Measurements from ENCODE around the gene APLN. TPM values are rescaled to one million over a fixed set of nuclear protein-coding genes. Genes with fewer than 3 reads are reported as not detected.

The APLN gene
- total RNA-seq, 4 donors from 2014 or later = 1.3 to 2.6 TPM; not detected in 2

DNA sequence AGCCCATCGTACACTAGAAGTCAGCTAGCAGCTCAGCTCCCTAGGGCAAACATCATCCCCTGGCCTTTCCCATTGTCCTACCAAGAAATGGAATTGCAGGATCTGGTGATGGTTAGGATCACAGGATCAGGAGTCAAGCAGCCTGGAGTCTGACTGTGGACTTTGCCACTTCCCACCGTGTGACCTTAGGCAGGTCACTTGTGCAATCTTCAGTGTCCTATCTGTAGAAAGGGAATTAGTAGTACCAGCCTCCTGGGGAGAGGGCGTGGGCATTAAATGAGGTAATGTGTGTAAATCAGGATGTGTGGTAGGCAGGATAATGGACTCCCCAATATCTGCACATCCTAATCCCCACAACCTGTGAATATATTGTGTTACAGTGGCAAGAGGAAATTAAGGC is 38.6 kb upstream of the APLN start:
- TF ChIP-seq POLR2A (IDR thresholded peaks at IDR 0.05) = no peak
- TF ChIP-seq, protein P1, sequence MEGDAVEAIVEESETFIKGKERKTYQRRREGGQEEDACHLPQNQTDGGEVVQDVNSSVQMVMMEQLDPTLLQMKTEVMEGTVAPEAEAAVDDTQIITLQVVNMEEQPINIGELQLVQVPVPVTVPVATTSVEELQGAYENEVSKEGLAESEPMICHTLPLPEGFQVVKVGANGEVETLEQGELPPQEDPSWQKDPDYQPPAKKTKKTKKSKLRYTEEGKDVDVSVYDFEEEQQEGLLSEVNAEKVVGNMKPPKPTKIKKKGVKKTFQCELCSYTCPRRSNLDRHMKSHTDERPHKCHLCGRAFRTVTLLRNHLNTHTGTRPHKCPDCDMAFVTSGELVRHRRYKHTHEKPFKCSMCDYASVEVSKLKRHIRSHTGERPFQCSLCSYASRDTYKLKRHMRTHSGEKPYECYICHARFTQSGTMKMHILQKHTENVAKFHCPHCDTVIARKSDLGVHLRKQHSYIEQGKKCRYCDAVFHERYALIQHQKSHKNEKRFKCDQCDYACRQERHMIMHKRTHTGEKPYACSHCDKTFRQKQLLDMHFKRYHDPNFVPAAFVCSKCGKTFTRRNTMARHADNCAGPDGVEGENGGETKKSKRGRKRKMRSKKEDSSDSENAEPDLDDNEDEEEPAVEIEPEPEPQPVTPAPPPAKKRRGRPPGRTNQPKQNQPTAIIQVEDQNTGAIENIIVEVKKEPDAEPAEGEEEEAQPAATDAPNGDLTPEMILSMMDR (IDR thresholded peaks at IDR 0.05) = no peak
- intact Hi-C loops (cut with DNase I; ENCODE audit: low total_unique reads) = no loop called here
- no peaks in the 10 kb centered on the region for H3K4me1 ChIP-seq

GRCh38 chrX:129690435-129690834 is 35.7 kb upstream of the APLN start:
- Histone ChIP-seq H3K9me3 (no peaks in the 10 kb centered on the region), H3K4me1 (no peaks in the 10 kb centered on the region), H3K27ac (no peak overlapping the region), H3K4me3 (no peak overlapping the region), H3K27me3 (no peaks in the 10 kb centered on the region), H3K36me3 (no peaks in the 10 kb centered on the region)
- TF ChIP-seq, protein P1 (IDR thresholded peaks at IDR 0.05) = no peak
- no peak for DNase-seq
- intact Hi-C loops (cut with DNase I; ENCODE audit: low total_unique reads) = no loop called here

More for the DNA sequence above, 38.6 kb upstream of the APLN start:
- DNase-seq = no peak
- no peak overlapping the region for H3K27ac ChIP-seq
- H3K9me3 ChIP-seq = no peaks in the 10 kb centered on the region
- no peaks in the 10 kb centered on the region for H3K36me3 ChIP-seq
- no peaks in the 10 kb centered on the region for H3K27me3 ChIP-seq
- H3K4me3 ChIP-seq = no peak overlapping the region

- no peaks in the 10 kb centered on the region for H3K36me3 ChIP-seq
- intact Hi-C loops (cut with DNase I; ENCODE audit: low total_unique reads) = no loop called here
- DNase-seq = no peak
- H3K9me3 ChIP-seq = no peaks in the 10 kb centered on the region
- H3K27ac ChIP-seq = no peak overlapping the region
- TF ChIP-seq, protein P1 (IDR thresholded peaks at IDR 0.05) = no peak
- no peak for TF ChIP-seq POLR2A (IDR thresholded peaks at IDR 0.05)
- no peaks in the 10 kb centered on the region for H3K27me3 ChIP-seq
- no peaks in the 10 kb centered on the region for H3K4me1 ChIP-seq
- no peak overlapping the region for H3K4me3 ChIP-seq
Measured at GRCh38 chrX:129689796-129690195, 35.0 kb upstream of the APLN start.

DNA sequence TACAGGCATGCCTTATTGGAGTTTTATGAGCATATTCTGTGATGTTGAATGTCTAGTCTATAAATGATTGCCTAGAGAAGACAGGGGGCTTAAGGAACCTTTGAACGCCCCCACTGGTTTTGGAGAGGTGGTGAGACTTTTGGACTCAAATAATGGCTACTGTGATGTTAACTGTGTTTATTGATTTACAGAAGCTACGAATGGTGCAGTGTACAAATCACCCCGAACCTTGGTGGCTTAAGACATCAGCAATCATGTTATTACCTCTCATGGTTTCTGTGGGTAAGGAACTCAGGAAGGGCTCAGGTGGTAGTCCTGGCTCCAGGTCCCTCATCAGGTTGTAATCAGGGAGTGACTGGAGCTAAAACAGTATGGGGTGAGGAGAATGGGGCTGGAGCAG is 33.3 kb upstream of the APLN start:
- intact Hi-C loops (cut with DNase I; ENCODE audit: low total_unique reads) = no loop called here
- H3K36me3 ChIP-seq = no peaks in the 10 kb centered on the region
- no peaks in the 10 kb centered on the region for H3K4me1 ChIP-seq
- H3K27me3 ChIP-seq = no peaks in the 10 kb centered on the region
- no peaks in the 10 kb centered on the region for H3K9me3 ChIP-seq
- H3K4me3 ChIP-seq = no peak overlapping the region
- H3K27ac ChIP-seq = no peak overlapping the region
- TF ChIP-seq, protein P1 (IDR thresholded peaks at IDR 0.05) = no peak
- TF ChIP-seq POLR2A (IDR thresholded peaks at IDR 0.05) = no peak
- DNase-seq = no peak

GRCh38 chrX:129686422-129686948 is 31.7 kb upstream of the APLN start:
- H3K4me1 ChIP-seq = no peaks in the 10 kb centered on the region
- peak; percentile 34 to 55 for DNase-seq
- intact Hi-C loops (cut with DNase I; ENCODE audit: low total_unique reads) = no loop called here
- H3K27ac ChIP-seq = no peak overlapping the region
- no peaks in the 10 kb centered on the region for H3K36me3 ChIP-seq
- no peak for TF ChIP-seq POLR2A (IDR thresholded peaks at IDR 0.05)
- TF ChIP-seq, protein P1 (IDR thresholded peaks at IDR 0.05) = no peak
- no peaks in the 10 kb centered on the region for H3K9me3 ChIP-seq
- H3K27me3 ChIP-seq = no peaks in the 10 kb centered on the region
- no peak overlapping the region for H3K4me3 ChIP-seq
